ENCODE measurements around the gene TP53BP1.
"Not testable (repeated sequence)": the region's sequence is repeated elsewhere in the genome, so short reads cannot be mapped to it uniquely, and the experiment has no call there.

The TP53BP1 gene

DNA sequence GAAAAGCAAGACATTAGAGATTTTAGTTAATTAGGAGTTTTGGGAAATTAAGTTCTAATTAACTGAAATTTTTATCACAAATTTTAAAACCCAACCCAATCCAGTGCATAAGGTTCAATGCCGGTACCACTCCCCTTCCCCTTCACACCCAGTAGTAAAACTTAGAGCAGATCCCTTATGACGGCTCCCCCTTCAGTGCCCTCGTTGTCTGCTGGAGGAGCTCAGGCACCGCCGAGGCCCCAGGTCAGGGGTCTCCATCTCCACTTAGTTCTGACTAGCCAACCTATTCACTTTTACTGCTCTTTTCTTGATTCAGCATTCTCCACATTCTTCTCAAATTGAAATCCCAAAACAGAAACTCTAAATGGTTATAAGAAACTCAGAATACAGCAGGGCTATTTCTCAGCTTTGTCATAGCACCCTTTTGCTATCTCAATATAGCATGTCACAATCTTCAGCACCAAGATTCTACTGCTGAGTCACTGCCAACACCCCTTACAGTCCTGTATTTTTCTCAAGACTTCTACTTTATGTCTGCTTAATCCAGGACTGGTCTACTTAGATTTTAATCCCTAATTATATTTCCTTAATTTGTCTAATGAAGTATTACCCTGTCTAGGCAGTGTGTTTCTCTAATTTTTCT, 82.3 kb downstream of the TP53BP1 start:
- DNase-seq: no peak

- DNase-seq: no peak
Measured at GRCh38 chr15:43408789-43409188, 84.2 kb downstream of the TP53BP1 start.

DNA sequence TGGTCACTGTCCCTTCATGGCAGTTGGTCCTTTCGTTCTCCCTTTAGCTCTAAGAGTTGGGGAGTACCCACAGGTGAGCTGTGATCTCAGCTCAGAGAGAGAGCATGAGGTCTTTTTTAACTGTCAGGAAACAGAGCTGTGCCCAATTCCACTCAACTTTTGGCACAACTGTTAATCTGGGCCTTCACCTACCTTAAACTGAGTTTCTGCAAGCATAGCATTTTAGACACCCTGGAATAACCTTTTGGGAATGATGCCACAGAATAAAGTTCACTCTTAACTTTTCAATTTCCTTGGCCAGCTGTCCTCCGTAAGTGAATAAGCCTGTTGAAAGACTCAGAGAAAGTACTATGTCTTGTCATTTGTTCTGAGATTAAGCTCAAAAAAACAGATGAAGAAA, 86.1 kb downstream of the TP53BP1 start:
- no peak for DNase-seq

DNA sequence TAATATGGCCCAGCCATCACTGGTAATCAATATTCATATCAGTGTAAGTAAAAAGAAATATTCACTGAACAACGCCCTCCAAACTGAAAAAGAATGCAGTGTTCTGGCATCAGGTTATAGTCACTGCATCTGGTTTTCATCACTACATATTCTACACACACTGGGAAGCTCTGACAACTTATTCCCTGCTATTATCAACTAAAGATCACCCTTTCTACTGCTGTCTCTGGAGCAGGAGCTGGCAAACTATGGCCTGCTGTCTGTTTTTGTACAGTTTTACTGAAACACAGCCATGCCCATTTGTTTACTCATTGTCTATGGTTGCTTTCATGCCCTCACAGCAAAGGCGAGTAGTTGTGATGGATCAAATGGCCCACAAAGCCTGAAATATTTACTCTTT, 86.8 kb downstream of the TP53BP1 start:
- no peak for DNase-seq

DNA sequence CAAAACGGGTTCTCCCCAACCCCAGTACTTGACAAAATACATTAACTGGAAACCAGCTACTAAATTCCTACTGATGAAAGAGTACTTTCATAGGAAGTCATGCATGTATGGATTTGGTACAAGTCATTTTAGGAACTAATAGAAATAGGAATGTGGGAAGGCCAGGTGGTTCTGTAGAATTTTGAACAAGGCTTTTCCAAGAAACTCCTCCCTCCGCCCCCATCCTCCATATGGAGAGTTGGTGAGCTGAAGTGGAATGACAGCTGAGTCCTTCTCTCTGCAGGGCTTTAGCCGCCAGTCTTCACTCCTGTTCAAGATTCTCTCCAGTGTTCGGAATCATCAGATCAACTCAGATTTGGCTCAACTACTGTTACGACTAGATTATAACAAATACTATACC, 88.8 kb downstream of the TP53BP1 start:
- no peak for DNase-seq

DNA sequence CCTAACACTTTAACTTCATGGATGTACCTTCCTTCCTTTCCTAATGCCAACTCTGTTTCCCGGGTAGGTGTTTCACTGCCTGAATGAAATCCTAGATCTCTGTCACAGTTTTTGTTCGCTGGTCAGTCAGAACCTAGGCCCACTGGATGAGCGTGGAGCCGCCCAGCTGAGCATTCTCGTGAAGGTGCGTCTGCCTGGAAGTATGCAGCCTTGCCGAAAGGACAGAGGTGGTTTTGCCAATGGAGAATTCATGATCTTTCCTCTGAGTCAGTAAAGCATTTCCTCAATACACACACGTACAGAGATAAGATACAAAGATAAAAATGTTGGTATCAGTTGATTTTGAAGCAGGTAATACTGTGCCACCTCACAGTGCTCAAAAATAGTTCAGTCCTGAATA, 89.3 kb downstream of the TP53BP1 start:
- DNase-seq: no peak

DNA sequence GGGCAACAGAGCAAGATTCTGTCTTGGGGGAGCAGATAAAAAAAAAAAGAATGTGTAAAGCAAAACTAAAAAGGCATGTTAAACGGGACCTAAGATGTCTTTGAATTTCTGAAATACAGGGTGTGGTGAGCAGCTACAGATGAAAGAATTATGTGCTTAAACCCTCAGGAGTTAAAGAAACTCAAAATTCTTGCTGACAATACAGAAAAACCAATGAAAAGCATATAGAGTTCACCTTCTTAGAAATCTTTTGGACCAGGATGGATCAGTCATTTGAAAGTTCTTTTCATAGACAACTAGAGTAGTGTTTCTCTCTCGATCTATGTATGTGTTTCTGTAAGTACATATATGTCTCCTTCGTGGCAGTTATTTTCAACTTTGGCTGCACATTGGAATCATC, 90.7 kb downstream of the TP53BP1 start:
- DNase-seq: no peak

GRCh38 chr15:43393592-43393991, 99.4 kb downstream of the TP53BP1 start:
- DNase-seq: not testable (repeated sequence)

- DNase-seq: no peak
Measured at GRCh38 chr15:43390723-43391122, 102.2 kb downstream of the TP53BP1 start.

GRCh38 chr15:43383070-43383469, 109.9 kb downstream of the TP53BP1 start:
- DNase-seq: no peak

DNA sequence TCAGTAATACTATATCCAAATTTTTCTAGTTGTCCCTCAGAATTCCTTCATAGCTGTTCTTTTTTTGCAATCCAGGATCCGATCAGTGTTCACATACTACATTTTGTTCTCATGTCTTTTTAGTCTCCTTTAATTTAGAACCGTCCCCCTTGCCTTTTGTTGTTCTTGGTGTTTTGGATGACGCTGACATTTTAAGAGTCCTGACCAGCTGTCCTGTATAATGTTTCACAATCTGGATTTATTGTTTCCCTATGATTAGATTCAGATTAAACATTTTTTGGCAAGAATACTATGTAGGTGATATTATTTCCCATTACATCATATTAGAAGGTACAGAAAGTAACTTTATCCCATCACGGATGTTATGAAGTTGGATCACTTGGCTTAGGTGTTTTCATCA, 110.6 kb downstream of the TP53BP1 start:
- DNase-seq: no peak

DNA sequence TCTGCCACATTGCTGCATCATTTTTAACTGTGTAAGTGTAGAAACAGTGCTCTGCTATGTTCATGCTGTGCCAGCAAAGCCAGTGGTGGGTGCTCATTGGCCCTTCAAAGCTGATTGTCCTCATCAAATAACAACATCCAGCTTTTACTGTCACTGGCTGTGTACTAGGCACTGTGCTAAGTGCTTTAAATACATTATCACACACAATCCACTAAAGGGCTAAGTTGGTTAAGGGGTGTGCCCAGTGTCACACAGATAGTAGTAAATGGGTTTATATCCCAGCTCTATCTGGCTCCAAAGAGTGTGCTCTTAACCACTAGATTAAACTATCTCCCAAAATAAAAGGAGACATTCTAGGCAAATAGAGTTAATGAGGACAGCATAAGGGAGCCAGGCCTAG, 114.4 kb downstream of the TP53BP1 start:
- DNase-seq: no peak

DNA sequence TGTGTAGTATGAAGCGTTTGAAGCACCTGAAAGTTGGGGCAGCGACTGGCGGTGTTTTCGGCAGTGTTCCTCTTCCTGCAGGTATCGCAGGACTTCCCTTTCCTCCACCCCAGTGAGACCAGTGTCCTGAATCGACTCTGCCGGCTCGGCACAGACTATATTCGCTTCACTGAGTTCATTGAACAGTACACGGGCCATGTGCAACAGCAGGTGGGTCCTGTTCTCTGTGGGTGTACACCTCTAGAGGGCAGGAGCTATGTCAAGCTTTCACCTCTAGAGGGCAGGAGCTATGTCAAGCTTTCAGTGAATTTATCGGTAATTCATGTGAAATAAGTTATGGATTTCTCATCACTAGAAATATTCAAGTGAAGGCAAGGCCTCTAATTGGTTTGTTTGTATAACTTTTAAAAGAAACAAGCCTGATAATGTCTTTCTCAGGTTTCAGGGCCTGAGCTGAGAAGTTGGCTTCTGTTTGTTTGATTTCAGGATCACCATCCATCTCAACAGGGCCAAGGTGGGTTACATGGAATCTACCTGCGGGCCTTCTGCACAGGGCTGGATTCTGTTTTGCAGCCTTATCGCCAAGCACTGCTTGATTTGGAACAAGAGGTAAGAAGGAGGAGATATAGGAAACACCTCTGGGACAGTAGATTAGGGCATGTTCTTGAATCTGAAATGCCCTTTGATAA, 116.8 kb downstream of the TP53BP1 start:
- DNase-seq: peak; percentile 54

DNA sequence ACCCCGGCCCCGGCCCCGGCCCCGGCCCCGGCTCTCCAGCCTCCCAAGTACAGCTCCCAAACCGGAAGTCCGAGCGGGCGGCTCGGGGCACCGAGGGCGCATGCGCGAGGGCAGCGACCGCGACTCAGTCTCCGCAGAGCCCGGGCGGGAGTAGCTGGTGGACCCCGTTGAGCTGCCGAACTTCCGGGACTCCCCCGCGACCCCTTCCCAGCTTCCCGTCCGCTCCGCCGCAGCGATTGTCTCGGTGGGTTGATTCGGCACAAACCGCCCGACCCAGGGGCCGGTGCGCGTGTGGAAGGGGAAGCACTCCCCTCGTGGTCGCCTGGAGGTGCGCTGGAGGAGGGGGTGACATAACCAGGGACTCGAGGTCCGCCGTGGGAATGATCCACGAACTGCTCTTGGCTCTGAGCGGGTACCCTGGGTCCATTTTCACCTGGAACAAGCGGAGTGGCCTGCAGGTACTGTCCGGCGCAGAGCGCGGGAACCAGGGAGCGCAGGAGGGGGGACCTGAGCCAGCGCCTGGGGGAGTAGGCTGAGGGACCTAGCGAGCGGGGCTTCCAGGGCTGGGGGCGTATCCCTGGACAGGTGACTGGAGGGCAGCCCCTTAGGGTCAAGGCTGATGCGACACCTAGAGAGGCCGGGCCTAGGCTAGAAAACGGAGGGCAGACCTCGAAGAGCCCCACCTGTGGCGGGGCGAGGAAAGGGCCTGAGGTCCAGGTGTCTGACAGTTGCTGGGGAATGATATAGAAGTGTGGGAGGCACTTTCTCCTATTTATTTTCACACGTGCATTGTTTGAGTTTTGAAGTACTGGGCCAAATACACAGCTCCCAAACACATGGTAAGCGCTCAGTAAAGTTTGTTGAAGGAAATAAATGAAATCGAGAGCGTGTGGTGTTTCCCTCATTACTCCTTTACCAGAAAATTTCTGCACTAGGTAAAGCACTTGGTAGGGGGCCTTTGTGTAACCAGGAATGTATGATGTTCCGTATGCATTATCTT, 121.7 kb downstream of the TP53BP1 start, which contains the start of the genes TUBGCP4 and ZSCAN29:
TUBGCP4 (plus strand) TSS at position 127 of the 1,000 bp plus-strand sequence; CDS start at position 381, 254 bp downstream.
ZSCAN29 (minus strand) TSS at position 69 of the 1,000 bp plus-strand sequence. CDS start 1,130 bp downstream, outside the sequence.
- DNase-seq: peak; percentile 90

GRCh38 chr15:43370310-43370974, 122.5 kb downstream of the TP53BP1 start:
- no peak for DNase-seq

DNA sequence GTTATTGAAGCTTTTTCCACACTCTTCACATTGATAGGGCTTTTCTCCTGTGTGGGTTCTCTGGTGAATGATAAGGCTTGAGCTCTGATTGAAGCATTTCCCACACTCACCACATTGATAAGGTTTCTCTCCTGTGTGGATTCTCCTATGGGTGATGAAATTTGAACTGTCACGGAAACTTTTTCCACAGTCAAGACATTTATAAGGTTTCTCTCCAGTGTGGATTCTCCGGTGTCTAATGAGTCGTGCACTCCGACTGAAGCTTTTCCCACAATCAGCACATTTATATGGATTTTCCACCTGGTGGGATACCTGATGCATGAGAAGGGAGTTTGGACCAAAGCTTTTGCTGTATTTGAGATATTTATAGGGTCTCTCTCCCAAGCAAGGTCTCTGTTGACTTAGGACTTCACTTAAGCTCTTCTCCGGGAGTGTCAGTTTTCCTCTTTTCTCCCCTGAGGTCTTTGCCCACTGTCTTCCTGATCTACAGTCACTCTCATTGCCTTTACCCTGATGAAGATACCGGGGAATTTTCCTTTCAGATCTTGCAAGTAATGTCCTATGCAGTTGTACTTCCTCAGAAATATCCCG, 131.5 kb downstream of the TP53BP1 start:
- no peak for DNase-seq

DNA sequence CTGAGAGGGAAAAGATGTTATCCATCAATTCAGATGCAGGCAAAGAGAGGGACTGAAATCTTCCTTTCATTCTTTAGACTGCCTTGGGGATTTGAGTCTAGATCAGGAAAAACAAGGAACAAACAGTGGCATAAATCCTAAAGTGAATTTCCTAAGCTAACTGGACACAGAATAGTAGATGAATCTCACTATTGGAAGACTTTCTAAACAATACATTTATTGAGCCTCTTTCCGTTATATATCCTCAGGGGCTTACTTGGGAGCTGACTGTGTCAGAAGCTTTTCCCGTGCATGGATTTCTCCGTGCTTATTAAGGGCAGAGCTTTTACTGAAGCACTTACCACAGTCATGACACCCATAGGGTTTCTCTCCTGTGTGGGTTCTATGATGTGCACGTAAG, 132.1 kb downstream of the TP53BP1 start:
- DNase-seq: no peak
